Measurements from ENCODE around the gene GMPR2.

Gene GMPR2

GRCh38 chr14:24252289-24253124 lies 19.8 kb downstream of the GMPR2 start:
- no peak for DNase-seq (ENCODE audit: low read depth)

GRCh38 chr14:24253936-24254335 lies 21.2 kb downstream of the GMPR2 start:
- no peak for DNase-seq (ENCODE audit: low read depth)

GRCh38 chr14:24254630-24255392 lies 22.1 kb downstream of the GMPR2 start:
- DNase-seq (ENCODE audit: low read depth), result no peak

DNA sequence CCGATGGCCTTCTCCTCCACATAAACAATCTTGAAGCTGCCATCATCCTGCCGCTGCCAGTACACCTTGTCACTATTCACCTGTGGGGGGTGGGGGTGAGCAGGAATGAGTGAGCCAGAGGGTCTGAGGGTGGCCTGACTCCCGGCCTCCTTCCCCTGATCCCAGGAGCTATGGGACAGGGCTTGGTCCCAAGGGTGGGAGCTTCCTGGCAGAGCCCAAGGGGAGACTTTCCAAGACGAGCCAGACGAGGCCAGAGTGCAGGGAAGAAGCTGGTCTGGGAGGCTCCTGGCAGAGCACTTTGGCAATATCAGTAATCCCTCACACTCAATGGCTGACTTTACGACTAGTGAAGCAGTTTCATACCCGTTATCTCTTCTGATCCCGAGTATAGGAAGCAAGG lies 22.7 kb downstream of the GMPR2 start:
- no peak for DNase-seq (ENCODE audit: low read depth)

GRCh38 chr14:24255931-24256711 lies 23.4 kb downstream of the GMPR2 start:
- no peak for DNase-seq (ENCODE audit: low read depth)

DNA sequence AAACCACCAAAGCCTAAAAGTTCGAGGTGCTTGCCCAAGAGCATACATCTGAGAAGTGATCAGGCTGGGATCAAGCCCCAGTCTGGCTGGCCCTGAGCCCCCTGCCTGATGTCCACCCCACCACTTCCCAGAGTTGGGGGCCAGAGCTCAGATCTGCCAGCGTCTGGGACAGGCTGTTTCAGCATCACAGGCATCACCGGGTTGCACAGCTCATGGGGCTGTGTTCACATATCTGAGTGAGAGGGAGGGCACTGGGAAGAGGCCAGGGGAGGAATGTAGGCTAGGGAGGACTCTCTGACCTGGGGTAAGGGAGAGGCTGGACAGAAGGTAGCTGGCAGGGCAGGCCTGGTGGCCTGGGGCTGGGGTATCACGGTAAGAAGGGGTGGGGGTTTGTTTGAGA lies 24.2 kb downstream of the GMPR2 start:
- DNase-seq (ENCODE audit: low read depth), result no peak

GRCh38 chr14:24258119-24258518 lies 25.4 kb downstream of the GMPR2 start:
- no peak for DNase-seq (ENCODE audit: low read depth)

GRCh38 chr14:24258548-24259265 lies 26.0 kb downstream of the GMPR2 start:
- no peak for DNase-seq (ENCODE audit: low read depth)

GRCh38 chr14:24259282-24260025 lies 26.7 kb downstream of the GMPR2 start:
- DNase-seq (ENCODE audit: low read depth), result no peak

DNA sequence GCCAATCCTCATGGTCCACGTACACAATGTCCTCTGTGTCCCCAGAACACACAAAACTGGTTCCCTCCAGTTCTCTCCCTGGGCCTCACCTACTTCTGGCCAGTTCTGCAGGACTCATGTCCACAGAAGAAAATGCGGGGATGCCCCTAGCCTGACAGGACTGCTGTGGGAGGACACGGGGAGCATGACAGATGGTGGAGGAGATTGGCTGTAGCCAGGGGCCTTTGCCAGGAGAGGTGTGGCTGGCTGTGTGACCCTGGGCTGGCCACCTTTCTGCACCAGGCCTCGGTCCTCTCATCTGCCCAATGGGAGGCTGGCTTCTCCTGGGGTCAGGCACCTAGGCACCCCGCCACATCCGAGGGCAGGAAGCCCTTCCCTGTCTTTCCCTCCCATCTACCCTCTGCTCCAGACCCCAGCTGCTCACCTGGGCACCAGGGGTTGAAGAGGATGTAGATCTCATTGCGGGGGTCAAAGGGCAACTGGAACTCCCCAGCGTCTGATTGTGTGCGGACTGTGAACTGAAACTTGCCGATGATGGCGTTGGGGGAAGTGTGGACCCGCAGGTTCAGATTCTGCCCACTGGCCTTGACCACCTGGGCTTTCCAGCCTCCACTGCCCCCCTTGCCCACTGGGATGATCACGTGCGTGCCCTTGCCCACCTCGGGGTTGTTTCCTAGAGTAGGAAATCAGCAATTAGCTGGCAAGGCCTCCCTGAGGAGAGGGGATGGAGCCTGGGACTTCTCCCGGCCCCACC lies 27.5 kb downstream of the GMPR2 start:
- DNase-seq (ENCODE audit: low read depth), result no peak

DNA sequence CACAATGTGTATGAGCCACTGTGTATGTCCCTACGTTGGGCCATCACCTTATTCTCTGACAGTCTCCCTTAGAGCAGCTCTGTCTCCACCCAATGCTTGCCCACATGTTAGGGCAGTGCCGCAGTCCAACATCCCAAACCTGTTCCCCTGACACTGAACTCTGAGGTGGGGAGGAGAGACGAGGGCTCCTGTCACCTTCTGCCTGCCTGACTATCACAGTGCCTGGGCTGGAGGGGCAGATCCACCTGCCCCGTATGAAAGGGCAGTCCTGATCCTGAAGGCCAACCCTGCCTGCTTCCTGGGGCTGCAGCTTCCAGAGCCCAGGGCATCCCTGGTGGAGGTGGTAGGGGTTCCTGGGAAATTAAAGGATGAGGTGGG lies 28.0 kb downstream of the GMPR2 start:
- no peak for DNase-seq (ENCODE audit: low read depth)

DNA sequence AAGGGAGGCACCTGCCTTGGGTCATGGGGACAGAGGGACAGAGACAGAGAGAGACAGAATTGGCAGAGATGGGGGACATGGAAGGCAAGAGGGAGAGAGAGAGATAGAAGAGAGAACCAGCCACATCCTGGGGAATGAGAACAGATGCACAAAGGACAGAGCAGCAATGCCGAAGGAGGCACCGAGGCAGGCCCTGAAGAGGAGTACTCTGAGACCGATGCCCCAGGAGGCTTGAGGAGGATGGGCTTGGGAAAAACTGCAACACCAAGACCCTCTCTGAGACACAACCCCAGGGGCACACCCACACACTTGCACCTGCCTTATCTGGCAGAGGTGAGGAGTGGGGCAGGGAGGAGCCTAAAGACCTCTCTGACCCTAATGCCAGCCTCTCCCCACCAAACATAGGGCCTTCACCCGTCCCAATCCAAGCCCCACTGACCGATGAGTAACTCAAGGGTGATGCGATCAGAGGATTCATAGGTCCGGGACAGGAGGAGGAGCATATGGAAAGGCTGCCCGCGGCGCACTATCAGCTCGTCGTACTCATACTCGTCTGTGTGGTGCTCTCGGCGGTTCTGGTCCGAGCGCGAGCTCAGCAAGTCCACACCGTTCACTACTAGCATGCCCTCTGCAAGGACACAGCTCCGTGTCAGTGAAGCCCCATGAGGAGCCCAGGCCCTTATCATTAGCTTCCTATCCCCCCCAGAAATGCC lies 28.7 kb downstream of the GMPR2 start:
- DNase-seq (ENCODE audit: low read depth), result no peak

DNA sequence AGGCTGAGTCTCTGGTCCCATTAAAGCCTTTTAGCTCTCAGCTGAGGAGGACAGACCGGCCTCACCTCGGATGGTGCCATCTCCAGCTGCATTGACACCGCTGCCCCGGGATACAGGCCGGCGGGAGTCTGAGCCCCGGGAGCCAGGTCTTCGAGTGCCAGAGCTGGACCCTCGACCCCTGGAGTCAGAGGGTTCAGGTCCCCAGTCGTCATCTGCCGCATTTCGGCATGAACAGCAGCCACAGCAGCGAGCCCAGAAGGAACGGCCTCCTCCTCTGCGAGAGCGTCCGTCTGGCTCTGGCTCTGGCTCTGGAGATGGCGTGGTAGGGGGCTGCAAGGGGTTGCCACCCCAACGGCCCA lies 29.2 kb downstream of the GMPR2 start:
- no peak for DNase-seq (ENCODE audit: low read depth)

GRCh38 chr14:24262821-24263733 lies 30.3 kb downstream of the GMPR2 start, which contains the start of gene TGM1:
Gene TGM1 (minus strand): TSS chr14:24263177. CDS start chr14:24262352, 825 bp downstream.
- DNase-seq (ENCODE audit: low read depth), result no peak

- no peak for DNase-seq (ENCODE audit: low read depth)
These were observed 31.1 kb downstream of the GMPR2 start for GRCh38 chr14:24263848-24264247.

GRCh38 chr14:24264298-24264697 lies 31.6 kb downstream of the GMPR2 start:
- DNase-seq (ENCODE audit: low read depth), result no peak

DNA sequence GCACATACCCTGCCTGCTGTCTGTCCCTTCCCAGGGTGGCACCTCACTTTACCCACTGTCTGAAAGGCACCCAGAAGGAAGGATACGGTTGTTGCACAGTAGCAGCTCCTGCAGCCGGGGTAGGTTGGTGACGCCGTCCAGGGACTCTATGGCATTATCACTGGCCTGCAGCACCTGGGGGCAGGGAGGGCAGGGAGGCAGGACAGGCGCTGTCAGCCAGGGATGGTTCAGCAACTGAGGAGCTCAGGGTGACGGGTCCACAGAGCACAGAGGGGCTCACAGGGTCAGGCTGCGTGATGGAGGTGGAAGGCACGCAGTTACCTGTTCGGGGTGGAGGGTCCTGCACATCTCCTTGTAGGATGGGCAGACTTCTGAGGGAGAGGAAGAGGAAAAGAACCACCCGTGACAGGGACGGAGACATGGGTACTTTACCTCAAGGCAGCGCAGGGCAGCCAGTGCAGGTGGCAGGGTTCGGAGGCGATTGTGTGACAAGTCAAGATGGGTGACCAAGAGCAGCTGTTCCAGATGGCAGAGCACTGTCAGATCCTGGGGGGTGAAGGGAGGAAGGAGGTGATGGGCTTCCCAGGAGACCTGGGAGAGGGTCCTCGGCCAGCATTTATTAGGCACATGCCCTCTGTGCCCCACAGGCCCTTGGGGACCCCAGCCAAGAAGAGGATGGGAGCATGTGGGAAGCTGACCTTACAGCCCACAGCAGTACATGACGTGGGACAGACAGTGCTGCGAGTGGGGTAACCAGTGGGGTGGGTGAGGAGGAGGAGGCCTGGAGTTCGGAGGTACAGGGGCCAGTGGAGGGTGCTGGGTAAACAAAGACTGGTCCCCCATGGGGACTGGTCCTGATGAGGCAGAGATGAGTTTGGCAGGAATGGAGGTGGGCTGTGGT lies 33.9 kb downstream of the GMPR2 start:
- no peak for DNase-seq (ENCODE audit: low read depth)

GRCh38 chr14:24267516-24267915 lies 34.8 kb downstream of the GMPR2 start:
- no peak for DNase-seq (ENCODE audit: low read depth)
